MM.1S (cell line): ENCODE results near the gene NUP188.

Experiments
- DNase-seq: peaks from one replicate; pipeline ENCODE4 v3.0.0-alpha.2; 2015
- H2AFZ ChIP-seq: fragments of 300-600 bp; sonication (generic); 2 replicates; pipeline ENCODE4 v1.6.0; 2016; ENCODE audit warnings: antibody characterized with exemption, low read length
- H3F3A ChIP-seq: fragments of 300-600 bp; sonication (generic); 2 replicates; pipeline ENCODE4 v1.6.1; 2016; ENCODE audit warnings: mild to moderate bottlenecking, antibody characterized with exemption, low read length, moderate library complexity, mixed read lengths; ENCODE audit not compliant: insufficient read depth
- H3K27ac ChIP-seq: fragments of 300-600 bp; sonication (generic); 2 replicates; pipeline ENCODE4 v1.5.1; 2016; ENCODE audit warnings: mild to moderate bottlenecking, low read length
- H3K27me3 ChIP-seq: fragments of 300-600 bp; sonication (generic); replicated peaks from 2 replicates; pipeline ENCODE4 v1.6.0; 2016; ENCODE audit warnings: low read length; ENCODE audit not compliant: insufficient read depth
- H3K36me3 ChIP-seq: fragments of 300-600 bp; sonication (generic); replicated peaks from 2 replicates; pipeline ENCODE4 v1.6.1; 2016; ENCODE audit warnings: mild to moderate bottlenecking, low read length, mixed read lengths; ENCODE audit not compliant: insufficient read depth
- H3K4me1 ChIP-seq: fragments of 300-600 bp; sonication (generic); 2 replicates; pipeline ENCODE4 v1.6.1; 2016; ENCODE audit warnings: low read length, mixed read lengths
- H3K4me2 ChIP-seq: fragments of 300-600 bp; sonication (generic); 2 replicates; pipeline ENCODE4 v1.6.0; 2016; ENCODE audit warnings: low read depth, low read length
- H3K4me3 ChIP-seq: fragments of 300-600 bp; sonication (generic); 2 replicates; pipeline ENCODE4 v1.5.1; 2016; ENCODE audit warnings: low read length, mixed read lengths
- H3K79me2 ChIP-seq: fragments of 300-600 bp; sonication (generic); 2 replicates; pipeline ENCODE4 v1.6.1; 2016; ENCODE audit warnings: mixed run types, low read length, mixed read lengths
- H3K9ac ChIP-seq: fragments of 300-600 bp; sonication (generic); 2 replicates; pipeline ENCODE4 v1.6.1; 2016; ENCODE audit warnings: low read length, mixed read lengths
- H3K9me2 ChIP-seq: fragments of 300-600 bp; sonication (generic); replicated peaks from 2 replicates; pipeline ENCODE4 v1.6.1; 2016; ENCODE audit warnings: mild to moderate bottlenecking, low read length, mixed read lengths; ENCODE audit not compliant: insufficient read depth
- H3K9me3 ChIP-seq: fragments of 300-600 bp; sonication (generic); replicated peaks from 2 replicates; pipeline ENCODE4 v1.6.1; 2016; ENCODE audit warnings: mild to moderate bottlenecking, low read length, mixed read lengths; ENCODE audit not compliant: insufficient read depth
- H4K20me1 ChIP-seq: fragments of 300-600 bp; sonication (generic); 2 replicates; pipeline ENCODE4 v1.6.1; 2016; ENCODE audit warnings: mild to moderate bottlenecking, low read length, moderate library complexity, mixed read lengths; ENCODE audit not compliant: insufficient read depth
- CTCF ChIP-seq: fragments of 300-600 bp; sonication (generic); IDR thresholded peaks from 2 replicates; pipeline ENCODE4 v1.5.1; 2016; ENCODE audit warnings: antibody characterized with exemption, low read length, mixed read lengths
- EZH2 ChIP-seq: fragments of 300-600 bp; sonication (generic); optimal IDR thresholded peaks from 2 replicates; pipeline ENCODE3; 2017; ENCODE audit warnings: low read depth, mild to moderate bottlenecking, antibody characterized with exemption, low read length, mixed read lengths
- EZH2phosphoT487 ChIP-seq: fragments of 300-600 bp; sonication (generic); IDR thresholded peaks from 2 replicates; pipeline ENCODE4 v1.6.1; 2018; ENCODE audit warnings: antibody characterized with exemption, low read length

NUP188 gene

DNA sequence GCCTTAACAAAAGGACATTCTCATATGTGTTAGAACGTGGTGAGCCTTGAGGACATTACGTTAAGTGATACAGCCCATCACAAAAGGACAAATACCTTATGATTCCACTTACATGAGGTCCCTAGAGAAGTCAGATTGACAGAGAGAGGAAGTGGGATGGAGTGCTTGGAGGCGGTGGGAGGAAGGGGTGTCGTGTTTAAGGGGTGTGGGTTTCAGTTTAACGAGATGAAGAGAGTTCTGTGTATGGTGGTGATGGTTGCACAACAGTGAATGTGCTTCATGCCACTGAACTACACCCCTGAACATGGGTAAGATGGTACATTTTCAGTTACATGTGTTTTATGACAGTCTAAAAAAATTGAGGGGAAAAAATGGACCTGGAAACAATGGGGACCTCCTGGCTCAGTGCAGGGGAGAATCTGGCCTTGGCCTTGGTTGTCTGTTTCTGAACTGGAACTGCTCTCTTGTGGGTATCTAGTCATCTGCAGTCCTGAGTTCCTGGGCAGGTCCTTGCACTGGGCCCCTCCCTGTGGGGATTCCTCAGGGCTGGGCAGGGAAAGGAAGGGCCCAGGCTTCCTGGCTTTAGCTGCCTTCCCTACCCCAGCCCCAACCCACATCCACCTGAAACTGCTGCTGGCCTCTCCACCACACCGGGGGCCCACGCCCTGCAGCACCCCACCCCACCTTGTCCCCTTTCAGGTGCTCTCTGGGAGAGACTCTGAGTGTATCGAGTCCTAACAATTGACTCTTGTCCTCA, 47.8 kb upstream of the NUP188 start:
- Histone ChIP-seq H3K4me2 (0 out of 2 replicates have a peak overlapping the region, but pooled peaks have one; percentile 24), H3K9ac (no peak overlapping the region), H3K9me2 (no peaks in the 10 kb centered on the region), H3K4me1 (peaks cover 39% of the 10 kb centered on the region), H3K9me3 (no peaks in the 10 kb centered on the region), H3K36me3 (no peaks in the 10 kb centered on the region), H2AFZ (no peak overlapping the region), H3K4me3 (no peak overlapping the region), H3K79me2 (peaks cover 49% of the 10 kb centered on the region), H3K27ac (peak overlapping the region; percentile 15; the same call in 1 of the 2 replicates), H4K20me1 (no peaks in the 10 kb centered on the region), H3F3A (peaks cover 8% of the 10 kb centered on the region), H3K27me3 (no peaks in the 10 kb centered on the region)
- no peak for DNase-seq
- TF ChIP-seq CTCF, result no peak
- TF ChIP-seq EZH2, result no peak
- TF ChIP-seq EZH2phosphoT487, result no peak

DNA sequence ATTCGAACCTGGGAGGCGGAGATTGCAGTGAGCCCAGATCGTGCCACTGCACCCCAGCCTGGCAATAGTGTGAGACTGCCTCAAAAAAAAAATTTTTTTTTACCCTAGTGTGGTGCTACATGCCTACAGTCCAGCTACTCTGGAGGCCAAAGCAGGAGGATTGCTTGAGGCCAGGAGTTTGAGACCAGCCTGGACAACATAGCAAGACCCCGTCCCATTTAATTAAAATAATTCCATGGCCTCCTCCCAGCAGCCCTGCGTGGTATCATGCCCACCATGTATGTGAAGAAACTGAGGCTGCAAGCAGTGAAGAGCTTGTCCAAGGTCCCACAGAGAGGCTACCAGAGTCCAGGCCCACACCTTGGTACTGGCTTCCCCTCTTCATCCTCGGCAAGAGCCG, 46.1 kb upstream of the NUP188 start:
- Histone ChIP-seq H3K9ac (no peak overlapping the region), H3K36me3 (no peaks in the 10 kb centered on the region), H3K27me3 (no peaks in the 10 kb centered on the region), H2AFZ (no peak overlapping the region), H3K4me3 (no peak overlapping the region), H3K27ac (no peak overlapping the region; the same call in 1 of the 2 replicates), H3K4me1 (peaks cover 35% of the 10 kb centered on the region), H3K9me2 (no peaks in the 10 kb centered on the region), H3K4me2 (no peak overlapping the region), H3K79me2 (peaks cover 43% of the 10 kb centered on the region), H3F3A (peaks cover 5% of the 10 kb centered on the region), H4K20me1 (no peaks in the 10 kb centered on the region), H3K9me3 (no peaks in the 10 kb centered on the region)
- no peak for DNase-seq
- TF ChIP-seq CTCF, result no peak
- no peak for TF ChIP-seq EZH2phosphoT487
- TF ChIP-seq EZH2, result no peak

- Histone ChIP-seq H3K9ac (peak overlapping the region; percentile 26; the same call in 1 of the 2 replicates), H3K4me3 (peak overlapping the region; percentile 23; the same call in 1 of the 2 replicates), H3K36me3 (no peaks in the 10 kb centered on the region), H3K27me3 (no peaks in the 10 kb centered on the region), H3K4me2 (peak overlapping the region; percentile 80), H3K4me1 (peaks cover 35% of the 10 kb centered on the region), H2AFZ (peak overlapping the region; percentile 55), H3K9me2 (no peaks in the 10 kb centered on the region), H3K79me2 (peaks cover 44% of the 10 kb centered on the region), H3K27ac (peak overlapping the region; percentile 64; the same call in 1 of the 2 replicates), H4K20me1 (no peaks in the 10 kb centered on the region), H3K9me3 (no peaks in the 10 kb centered on the region), H3F3A (peaks cover 5% of the 10 kb centered on the region)
- no peak for DNase-seq
- TF ChIP-seq EZH2, result no peak
- TF ChIP-seq EZH2phosphoT487, result no peak
- no peak for TF ChIP-seq CTCF
These were observed 45.7 kb upstream of the NUP188 start for GRCh38 chr9:128901822-128902221.
